HTR-8/SVneo (cell line): ENCODE data around the gene ITGB5.

ENCODE experiments used
- DNase-seq: peaks from one replicate; pipeline ENCODE4 v3.0.0; 2011; ENCODE audit warnings: low spot score, mixed read lengths; ENCODE audit not compliant: insufficient read length
- FAIRE-seq: peaks from 2 replicates; lab custom pipeline; 2011; peaks lifted over from hg19 to GRCh38; lab: Jason Lieb, UNC

Gene ITGB5

GRCh38 chr3:124821356-124821755, 65.8 kb downstream of the ITGB5 start:
- FAIRE-seq = no peak
- no peak for DNase-seq

- DNase-seq = no peak
- no peak for FAIRE-seq
Measured at GRCh38 chr3:124818398-124819091, 68.6 kb downstream of the ITGB5 start.

GRCh38 chr3:124817079-124817478, 70.1 kb downstream of the ITGB5 start:
- FAIRE-seq (no peak), DNase-seq (no peak)

- no peak for DNase-seq
- no peak for FAIRE-seq
Measured at GRCh38 chr3:124816206-124816605, 71.0 kb downstream of the ITGB5 start.

GRCh38 chr3:124815781-124816180, 71.4 kb downstream of the ITGB5 start:
- DNase-seq (no peak), FAIRE-seq (no peak)

- no peak for DNase-seq
Measured at GRCh38 chr3:124814620-124815421, 72.3 kb downstream of the ITGB5 start.

GRCh38 chr3:124813541-124813940, 73.6 kb downstream of the ITGB5 start:
- DNase-seq (no peak), FAIRE-seq (no peak)

More at GRCh38 chr3:124814620-124815421, 72.3 kb downstream of the ITGB5 start:
- FAIRE-seq = no peak

GRCh38 chr3:124812291-124813265, 74.6 kb downstream of the ITGB5 start:
- no peak for FAIRE-seq
- peak; percentile 42 for DNase-seq

GRCh38 chr3:124811436-124811835, 75.7 kb downstream of the ITGB5 start:
- no peak for DNase-seq
- no peak for FAIRE-seq

GRCh38 chr3:124810970-124811369, 76.2 kb downstream of the ITGB5 start:
- FAIRE-seq (no peak), DNase-seq (no peak)

GRCh38 chr3:124809039-124809438, 78.1 kb downstream of the ITGB5 start:
- no peak for FAIRE-seq
- DNase-seq = no peak

- no peak for DNase-seq
- FAIRE-seq = no peak
Measured at GRCh38 chr3:124805671-124806070, 81.5 kb downstream of the ITGB5 start.

- no peak for FAIRE-seq
- DNase-seq = no peak
Measured at GRCh38 chr3:124804875-124805274, 82.3 kb downstream of the ITGB5 start.

- DNase-seq (no peak), FAIRE-seq (no peak)
Measured at GRCh38 chr3:124802702-124803101, 84.5 kb downstream of the ITGB5 start.

- no peak for FAIRE-seq
- no peak for DNase-seq
Measured at GRCh38 chr3:124802061-124802698, 85.0 kb downstream of the ITGB5 start.

- DNase-seq (no peak), FAIRE-seq (no peak)
Measured at GRCh38 chr3:124800511-124801258, 86.5 kb downstream of the ITGB5 start.

- no peak for FAIRE-seq
- DNase-seq = no peak
Measured at GRCh38 chr3:124800076-124800475, 87.1 kb downstream of the ITGB5 start.

GRCh38 chr3:124799676-124800075, 87.5 kb downstream of the ITGB5 start:
- FAIRE-seq (no peak), DNase-seq (no peak)

- FAIRE-seq = no peak
- no peak for DNase-seq
Measured at GRCh38 chr3:124797426-124797945, 89.7 kb downstream of the ITGB5 start.
